ENCODE measurements around the gene RTN4IP1.
A peak's percentile ranks its signal among the peaks of the same experiment; 100 is the strongest.
"Not testable (repeated sequence)": the region's sequence is repeated elsewhere in the genome, so short reads cannot be mapped to it uniquely, and the experiment has no call there.

RTN4IP1 gene

DNA sequence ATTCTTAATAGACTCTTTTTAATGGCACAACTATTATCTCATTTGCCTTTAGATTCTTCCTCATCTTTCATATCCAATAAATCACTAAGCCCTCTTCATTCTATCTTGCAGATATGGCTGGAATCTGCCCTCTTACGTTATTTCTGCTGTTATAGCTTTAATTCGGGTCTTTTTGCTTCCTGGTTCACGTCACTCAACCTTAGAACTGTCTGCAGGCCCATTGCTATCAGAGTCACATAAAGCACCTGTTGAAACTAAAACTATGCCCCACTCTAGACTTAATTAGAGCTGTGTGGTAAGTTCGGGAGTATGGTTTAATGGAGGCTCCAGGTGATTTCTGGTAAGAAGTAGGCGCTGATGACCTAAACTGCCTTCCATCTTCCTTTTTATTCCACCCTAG is 1.1 kb upstream of the RTN4IP1 start:
- peak; percentile 58 for FAIRE-seq
- DNase-seq (ENCODE audit: extremely low spot score, insufficient read length, low read depth): no peak

DNA sequence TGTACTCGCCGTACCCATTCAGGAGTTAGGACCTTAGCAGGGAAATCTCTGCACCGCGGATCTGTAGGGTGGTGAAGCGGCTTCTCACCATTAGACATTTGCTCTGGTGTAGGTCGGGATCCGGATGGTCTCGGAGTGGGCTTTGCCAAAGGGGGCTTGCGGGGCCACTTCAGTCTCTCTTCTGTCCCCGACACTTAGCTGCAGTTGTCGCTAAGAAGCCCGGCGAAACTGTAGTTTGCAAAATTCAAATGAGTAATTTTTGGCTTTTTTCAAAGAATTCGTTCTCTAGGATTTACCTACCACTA is 513 bp upstream of the RTN4IP1 start:
- DNase-seq (ENCODE audit: extremely low spot score, insufficient read length, low read depth): no peak
- FAIRE-seq: peak; percentile 15

DNA sequence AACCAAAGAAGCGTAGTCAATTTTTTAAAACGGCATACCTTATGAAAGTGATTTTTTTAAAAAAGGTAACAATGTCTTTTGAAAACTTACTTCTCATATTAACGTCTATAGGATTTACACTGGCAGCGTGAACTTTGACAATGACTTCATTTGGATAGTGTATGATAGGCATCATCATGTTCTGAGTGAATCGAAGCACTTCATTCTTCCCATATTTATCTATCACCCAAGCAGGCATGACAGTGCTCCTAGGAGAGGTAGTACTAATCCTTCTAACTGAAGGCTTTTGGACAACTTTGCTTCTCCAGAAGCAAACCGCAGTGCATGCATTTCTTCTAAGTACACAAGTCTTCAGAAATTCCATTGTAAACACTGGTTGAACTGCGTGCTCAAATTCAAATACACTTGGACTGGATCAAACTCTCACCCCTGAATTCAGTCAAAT is 618 bp downstream of the RTN4IP1 start:
- no peak for DNase-seq (ENCODE audit: extremely low spot score, insufficient read length, low read depth)
- no peak for FAIRE-seq

DNA sequence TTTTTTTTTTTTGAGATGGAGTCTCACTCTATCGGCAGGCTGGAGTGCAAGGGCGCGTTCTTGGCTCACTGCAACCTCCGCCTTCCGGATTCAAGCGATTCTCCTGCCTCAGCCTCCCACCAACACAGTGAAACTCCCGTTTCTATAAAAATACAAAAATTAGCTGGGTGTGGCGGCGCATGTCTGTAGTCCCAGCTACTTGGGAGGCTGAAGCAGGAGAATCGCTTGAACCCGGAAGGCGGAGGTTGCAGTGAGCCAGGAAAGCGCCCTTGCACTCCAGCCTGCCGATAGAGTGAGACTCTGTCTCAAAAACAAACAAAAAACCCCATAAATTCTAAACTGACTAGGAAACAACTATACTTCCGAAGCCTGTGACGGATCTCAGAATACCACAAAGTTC is 1.5 kb downstream of the RTN4IP1 start:
- FAIRE-seq; DNase-seq (ENCODE audit: extremely low spot score, insufficient read length, low read depth): not testable (repeated sequence)

DNA sequence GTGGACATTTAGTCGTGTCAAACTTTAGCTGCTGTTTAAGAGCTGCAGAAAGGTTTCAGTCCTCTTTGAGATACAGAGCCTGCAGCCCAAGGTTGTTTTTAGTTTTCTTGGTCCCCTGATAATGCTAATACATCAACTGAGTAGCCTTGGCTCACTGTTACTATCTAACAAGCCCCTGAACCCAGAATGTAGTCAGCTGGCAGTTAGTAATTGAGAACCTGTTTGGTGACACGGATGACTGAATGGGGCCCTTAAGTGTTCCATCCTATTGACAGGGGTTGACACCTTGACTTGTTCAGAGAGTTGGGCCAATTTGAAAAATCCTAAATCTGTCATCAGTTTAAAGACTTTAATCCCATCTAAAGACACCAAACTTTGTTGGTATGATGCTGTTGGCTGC is 2.8 kb downstream of the RTN4IP1 start:
- FAIRE-seq (peak; percentile 86), DNase-seq (ENCODE audit: extremely low spot score, insufficient read length, low read depth) (no peak)

DNA sequence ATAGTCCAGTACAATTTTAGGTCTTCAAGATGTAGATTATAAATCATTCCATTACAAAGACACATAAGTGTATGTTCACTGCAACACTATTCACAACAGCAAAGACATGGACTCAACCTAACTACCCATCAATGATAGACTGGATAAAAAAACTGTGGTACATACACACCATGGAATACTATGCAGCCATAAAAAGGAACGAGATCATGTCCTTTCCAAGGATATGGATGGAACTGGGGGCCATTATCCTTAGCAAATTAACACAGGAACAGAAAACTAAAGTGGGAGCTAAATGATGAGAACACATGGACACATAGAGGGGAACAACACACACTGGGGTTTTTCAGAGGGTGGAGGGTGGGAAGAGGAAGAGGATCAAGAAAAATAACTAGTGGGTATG is 6.3 kb downstream of the RTN4IP1 start:
- FAIRE-seq (no peak), DNase-seq (ENCODE audit: extremely low spot score, insufficient read length, low read depth) (no peak)

DNA sequence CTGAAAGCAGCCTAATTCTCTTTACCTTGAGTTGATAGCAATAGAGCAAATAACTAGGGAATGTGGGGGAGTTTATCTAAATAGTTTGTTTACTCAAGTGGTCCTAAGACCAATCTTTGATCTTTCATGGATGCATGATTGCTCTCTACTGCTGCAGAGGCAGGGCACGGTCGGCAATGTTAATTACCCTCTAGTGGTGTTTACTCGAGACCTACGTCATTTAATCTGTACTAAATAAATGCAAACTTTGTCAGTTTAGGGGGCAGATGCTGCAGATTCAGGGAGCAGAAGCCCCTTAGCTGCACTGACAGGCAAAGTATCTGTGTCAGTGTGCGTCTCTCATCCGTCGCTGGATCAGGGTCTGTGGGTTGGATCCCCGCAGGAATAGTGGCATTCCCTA is 6.9 kb downstream of the RTN4IP1 start:
- DNase-seq (ENCODE audit: extremely low spot score, insufficient read length, low read depth): no peak
- no peak for FAIRE-seq

DNA sequence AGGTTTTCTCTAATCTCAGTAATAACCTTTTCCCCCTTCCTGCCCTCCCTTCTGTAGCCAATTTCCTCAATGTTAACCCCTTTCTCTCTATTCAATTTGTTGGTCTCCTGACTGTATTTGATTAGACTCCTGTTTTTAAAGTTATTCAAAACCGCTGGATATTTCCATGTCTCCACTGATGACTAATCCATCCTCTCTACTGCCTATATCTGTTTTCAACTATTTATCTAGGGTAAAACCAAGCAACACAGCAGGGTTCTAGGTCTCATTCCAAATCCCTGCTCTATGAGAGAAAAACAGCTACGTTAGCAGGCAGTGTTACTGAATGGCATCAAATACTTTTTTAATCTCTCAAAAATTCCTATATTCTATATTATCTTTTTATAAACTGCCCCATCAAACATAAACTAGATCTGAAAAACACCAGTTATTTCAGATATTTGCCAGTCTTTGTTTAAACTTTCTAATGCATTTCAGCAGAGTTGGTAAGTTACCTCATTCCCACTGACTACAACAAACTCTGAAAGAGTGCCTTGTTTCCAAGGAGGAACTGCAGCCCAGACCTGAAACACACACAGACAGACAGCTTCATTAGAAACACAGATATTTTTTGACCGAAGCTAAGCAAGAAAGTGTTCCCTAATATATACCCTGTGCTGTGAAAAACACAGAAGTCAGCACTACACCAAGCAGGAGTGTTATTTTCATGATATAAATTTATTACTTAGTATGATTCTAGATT is 8.2 kb downstream of the RTN4IP1 start:
- DNase-seq (ENCODE audit: extremely low spot score, insufficient read length, low read depth) (no peak), FAIRE-seq (no peak)

DNA sequence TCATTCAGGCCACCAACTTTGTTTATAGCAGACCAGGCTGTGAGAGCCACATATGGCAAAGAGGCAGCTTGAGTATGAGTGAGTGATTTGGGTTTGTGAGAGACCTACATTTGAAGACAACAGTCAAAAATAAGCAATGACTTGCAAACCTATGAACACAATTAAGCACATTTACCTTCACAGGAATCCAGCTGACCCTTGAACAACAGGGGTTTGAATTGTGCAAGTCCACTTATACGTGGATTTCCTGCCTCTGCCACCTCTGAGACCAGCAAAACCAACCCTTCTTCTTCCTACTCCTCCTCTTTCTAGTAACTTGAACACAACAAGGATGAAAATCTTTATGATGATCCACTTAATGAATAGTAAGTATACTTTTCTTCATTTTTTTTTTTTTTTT is 10.1 kb downstream of the RTN4IP1 start:
- FAIRE-seq: no peak
- no peak for DNase-seq (ENCODE audit: extremely low spot score, insufficient read length, low read depth)

DNA sequence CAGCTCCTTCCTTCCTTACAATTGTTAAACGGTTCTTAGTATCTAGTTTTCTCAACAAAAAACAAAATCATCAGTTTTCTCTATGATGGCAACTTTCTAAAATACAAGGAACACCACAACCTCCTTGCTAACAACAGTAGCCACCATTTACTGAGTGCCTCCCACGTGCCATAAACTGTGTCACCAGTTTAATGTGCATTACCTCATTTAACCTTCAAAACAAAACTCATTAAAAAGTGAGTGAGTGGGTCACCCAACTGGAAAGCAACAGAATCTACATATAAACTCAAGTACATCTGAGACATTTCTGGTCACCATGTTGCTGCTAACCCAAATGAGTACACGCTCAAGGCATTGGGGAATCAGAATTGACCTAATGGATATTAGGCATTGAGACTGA is 11.0 kb downstream of the RTN4IP1 start:
- peak; percentile 49 for FAIRE-seq
- DNase-seq (ENCODE audit: extremely low spot score, insufficient read length, low read depth): no peak

DNA sequence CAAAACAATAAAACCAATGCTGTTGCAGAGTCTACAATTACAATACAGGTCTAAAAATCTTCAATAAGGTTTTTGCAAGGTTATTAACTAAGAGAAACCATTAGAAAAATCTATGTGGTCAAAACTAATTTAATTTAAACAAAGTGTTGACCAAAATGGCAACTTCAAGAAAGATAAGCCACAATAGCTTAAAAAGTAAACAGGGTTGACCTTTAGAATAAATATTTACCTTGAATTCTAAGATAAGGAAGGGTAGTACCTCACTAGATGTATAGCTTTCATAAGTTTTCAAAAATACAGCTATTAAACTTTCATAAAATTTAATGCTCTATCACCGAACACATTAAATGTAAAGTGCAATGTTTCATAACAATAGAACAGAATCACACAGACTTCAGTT is 11.4 kb downstream of the RTN4IP1 start:
- DNase-seq (ENCODE audit: extremely low spot score, insufficient read length, low read depth) (no peak), FAIRE-seq (no peak)

DNA sequence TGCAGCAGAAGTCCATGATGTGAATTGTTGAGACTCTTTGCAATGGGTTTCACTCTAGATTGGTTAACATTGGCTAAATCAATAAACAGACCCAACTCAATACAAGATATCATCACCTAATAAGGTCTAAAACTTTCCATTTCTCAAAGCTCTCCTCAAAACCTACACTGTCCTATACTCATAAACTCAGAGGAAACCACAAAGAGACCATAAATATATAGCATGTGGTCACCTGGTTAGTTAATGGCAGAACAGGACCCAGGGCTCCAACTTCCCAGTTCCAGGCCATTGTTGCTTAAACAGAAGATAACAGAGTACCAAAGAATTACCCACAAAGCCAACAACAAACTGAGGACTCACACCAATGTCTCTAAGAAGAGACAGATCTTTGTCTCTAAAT is 12.0 kb downstream of the RTN4IP1 start:
- DNase-seq (ENCODE audit: extremely low spot score, insufficient read length, low read depth) (no peak), FAIRE-seq (peak; percentile 84)

DNA sequence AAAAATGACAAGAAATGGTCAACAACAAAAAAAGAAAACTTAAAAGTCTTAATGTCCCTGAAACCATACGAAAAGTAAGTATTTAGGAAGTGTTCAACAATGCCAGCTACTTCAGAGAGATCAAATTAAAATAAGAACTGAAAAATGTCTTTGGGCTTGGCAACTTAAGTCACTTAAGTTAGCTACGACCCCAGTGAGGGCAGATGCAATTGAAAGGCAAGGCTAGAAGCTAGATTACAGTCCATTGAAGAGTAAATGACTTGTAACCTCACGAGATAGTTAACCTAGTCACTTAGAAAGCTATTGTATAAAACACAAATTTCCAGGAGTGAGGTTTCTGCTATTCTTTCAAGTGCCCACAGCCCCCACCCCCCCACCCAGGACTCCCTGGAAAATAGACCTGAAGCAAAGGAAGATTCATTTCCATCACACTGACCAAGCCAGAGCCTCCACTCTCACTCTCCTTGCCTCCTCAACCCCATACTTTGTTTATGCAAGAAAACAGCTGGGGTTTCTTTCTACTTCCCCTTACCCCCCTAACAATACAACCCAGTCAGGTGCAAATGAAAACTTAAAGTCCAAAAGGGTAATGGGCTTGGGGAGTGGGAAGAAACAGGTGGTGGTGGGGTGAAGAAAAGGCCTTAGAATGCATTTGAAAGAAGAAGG is 14.6 kb downstream of the RTN4IP1 start:
- no peak for DNase-seq (ENCODE audit: extremely low spot score, insufficient read length, low read depth)
- peak; percentile 9 for FAIRE-seq

DNA sequence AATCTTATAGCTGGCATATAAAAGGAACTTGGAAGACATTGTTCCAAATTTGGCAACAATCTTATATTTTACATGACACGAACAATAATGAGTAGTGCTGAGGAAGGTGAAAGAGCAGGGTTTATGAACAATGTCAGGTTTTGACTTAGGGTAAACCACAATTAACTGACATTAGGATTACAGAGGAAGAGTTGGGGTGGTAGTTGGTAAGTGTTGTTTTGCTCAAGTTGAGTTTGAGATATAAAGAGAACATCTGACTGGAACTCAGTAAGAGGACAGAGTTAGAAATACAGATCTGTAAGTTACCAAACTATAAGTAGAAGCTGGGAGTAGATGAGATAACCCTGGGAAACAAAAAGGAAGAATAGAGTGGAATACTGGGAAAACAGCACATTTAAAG is 15.1 kb downstream of the RTN4IP1 start:
- FAIRE-seq: peak; percentile 31
- no peak for DNase-seq (ENCODE audit: extremely low spot score, insufficient read length, low read depth)

DNA sequence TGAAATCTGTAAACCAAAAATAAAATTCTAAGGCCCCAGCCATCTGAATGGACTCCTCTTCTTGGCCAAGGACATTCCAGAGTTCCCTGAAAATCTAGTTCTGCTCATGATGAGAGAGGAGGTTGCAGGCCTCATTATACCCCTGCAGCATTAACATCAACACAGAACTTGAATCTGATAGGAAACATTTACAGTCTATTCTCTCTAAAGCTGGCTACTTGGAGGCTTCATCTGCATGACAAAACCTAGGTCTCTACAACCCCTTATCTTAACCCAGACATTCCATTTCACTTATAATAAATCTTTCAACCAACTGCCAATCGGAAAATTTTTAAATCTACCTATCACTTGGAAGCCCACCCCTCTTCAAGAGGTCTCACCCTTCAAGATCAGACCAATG is 15.7 kb downstream of the RTN4IP1 start:
- FAIRE-seq (no peak), DNase-seq (ENCODE audit: extremely low spot score, insufficient read length, low read depth) (no peak)

DNA sequence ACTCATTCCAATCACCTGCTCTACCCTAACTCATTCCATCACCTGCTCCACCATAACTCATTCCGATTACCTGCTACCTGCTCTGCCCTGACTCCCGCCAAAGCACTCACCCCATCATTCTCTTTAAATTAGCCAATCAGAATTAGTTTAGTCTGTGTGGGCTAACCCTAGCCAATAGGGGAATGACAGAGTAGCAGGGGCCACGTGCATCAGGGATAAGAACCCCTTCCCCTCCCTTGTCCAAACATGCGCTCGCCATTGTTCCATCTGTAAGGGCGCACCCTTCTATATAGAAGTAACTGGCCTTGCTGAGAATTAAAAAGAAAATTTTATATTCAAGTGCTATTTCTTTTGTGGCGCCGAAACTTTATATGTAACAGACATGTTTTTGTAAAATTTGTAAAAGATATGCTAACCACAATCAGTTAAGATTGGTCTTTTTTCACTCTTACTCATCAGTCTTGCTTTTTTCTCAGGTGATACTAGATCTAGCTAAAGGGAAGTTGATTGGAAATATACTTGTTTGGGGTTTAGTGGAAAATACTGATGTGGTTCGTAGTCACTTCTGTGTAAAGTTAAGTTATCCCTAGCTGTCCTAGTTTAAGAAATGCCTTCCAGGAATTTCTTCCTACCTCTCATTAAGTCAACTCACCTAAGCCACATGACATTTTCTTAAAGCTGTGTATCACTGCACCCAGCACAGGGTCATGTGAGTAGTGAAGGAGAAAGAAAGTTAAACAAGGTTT is 16.5 kb downstream of the RTN4IP1 start:
- DNase-seq (ENCODE audit: extremely low spot score, insufficient read length, low read depth) (no peak), FAIRE-seq (peak; percentile 9)

DNA sequence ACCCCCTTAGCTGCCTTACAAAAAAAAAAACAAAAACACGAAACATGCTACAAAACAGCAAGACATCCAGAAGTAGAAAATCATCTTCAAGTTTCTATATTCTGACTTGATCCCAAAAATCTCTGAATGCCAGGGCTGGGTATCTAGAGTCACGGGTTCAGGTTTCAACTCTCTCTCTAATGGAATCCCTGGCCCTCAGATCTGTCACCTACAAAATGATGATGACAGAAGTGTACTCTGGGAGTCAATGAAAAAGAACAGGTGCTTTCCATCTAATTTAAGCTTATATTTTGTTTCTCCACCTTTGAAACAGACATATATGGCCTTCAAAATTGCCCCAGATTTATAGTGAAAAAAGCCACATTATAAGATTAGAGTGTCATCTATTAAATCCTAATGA is 18.3 kb downstream of the RTN4IP1 start:
- no peak for DNase-seq (ENCODE audit: extremely low spot score, insufficient read length, low read depth)
- FAIRE-seq: no peak

DNA sequence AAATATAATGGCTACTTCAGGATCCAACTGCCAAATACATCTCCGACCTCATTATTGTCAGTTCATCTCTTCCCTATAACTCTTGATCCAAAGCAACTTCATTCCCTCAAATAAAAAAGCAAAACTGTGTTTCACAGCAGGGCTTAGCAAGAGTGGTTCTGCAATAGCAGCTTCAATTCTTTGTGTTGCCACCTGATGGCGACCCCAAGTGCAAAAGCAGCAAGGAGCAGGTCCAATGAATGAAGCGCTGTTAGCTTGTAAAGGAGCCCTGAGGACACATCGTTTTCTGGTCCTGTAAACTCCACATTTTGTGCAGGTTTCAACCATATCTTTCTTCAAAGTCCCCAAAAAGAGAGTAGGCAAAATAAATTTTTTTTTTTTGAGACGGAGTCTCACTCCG is 19.6 kb downstream of the RTN4IP1 start:
- peak; percentile 61 for FAIRE-seq
- DNase-seq (ENCODE audit: extremely low spot score, insufficient read length, low read depth): no peak

DNA sequence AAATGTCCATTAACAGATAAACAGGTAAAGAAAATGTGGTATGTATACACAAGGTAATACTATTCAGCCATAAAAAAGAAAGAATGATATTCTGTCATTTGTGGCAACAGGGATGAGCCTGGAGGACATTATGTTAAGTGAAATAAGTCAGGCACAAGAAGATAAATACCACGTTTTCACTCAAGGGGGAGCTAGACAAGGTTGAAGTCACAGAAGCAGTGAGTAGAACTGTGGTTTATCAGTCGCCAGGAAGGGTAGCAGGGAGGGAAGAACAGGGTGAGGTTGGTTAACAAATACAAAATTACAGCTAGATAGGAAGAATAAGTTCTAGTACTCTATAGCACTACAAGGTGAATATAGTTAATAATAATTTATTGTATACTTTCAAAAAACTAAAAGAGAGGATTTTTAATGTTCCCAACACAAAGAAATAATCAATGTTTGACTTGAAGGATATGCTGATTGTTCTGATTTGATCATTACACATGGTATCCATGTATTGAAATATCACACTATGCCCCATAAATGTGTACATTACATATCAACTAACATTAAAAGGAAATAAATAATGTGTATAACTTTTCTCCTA is 21.1 kb downstream of the RTN4IP1 start:
- FAIRE-seq (peak; percentile 89), DNase-seq (ENCODE audit: extremely low spot score, insufficient read length, low read depth) (no peak)

DNA sequence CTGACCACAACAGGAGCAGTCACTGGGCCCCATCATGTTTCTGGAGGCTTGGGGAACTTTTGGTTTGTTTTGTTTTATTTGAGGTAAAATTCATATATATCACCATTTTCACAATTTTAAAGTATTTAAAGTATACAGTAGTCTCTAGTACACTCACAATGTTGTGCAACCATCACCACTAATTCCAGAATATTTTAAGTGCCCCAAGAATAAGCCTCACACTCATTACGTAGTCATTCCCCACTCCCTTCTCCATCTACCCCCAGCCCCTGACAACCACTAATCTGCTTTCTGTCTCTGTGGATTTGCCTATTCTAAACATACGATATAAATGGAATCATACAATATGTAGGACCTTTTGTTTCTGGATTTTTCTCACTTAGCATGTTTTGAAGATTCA is 29.0 kb downstream of the RTN4IP1 start:
- no peak for DNase-seq (ENCODE audit: extremely low spot score, insufficient read length, low read depth)
- FAIRE-seq: no peak

DNA sequence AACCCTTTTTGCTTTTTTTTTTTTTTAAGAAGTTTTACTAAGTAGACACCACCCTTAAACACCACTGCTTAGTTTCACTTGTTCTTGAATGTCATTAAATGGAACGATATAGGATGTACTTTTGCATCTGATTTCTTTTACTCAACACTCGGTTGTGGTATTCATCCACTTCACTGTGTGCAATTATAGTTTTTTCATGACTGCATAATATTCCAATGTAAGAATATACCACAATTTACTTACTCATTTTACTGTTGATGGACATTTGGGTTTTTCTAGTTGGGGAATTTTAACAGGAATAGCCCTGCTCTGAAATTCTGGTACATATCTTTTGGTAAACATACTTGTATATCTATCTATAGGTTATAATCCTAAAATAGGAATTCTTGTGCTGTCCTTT is 29.9 kb downstream of the RTN4IP1 start:
- no peak for DNase-seq (ENCODE audit: extremely low spot score, insufficient read length, low read depth)
- FAIRE-seq: no peak

Data from GM18507 (cell line).